Bronchial epithelial cell (primary cell): ENCODE data around the gene ADAM10. TPM values are rescaled to one million over a fixed set of nuclear protein-coding genes. Genes with fewer than 3 reads are reported as not detected.
"Not testable (repeated sequence)": the region's sequence is repeated elsewhere in the genome, so short reads cannot be mapped to it uniquely, and the experiment has no call there.

Source experiments
- DNase-seq: peaks from one replicate; pipeline ENCODE4 v3.0.0-alpha.2; 2010; ENCODE audit warnings: low read depth
- FAIRE-seq: peaks from 2 replicates; lab custom pipeline; 2011; peaks lifted over from hg19 to GRCh38; lab: Jason Lieb, UNC
- H3K27me3 ChIP-seq: 2 replicates; pipeline ENCODE4 v1.5.1; 2011; ENCODE audit warnings: low read length; ENCODE audit not compliant: control insufficient read depth, insufficient read depth
- H3K36me3 ChIP-seq: 2 replicates; pipeline ENCODE4 v1.5.1; 2011; ENCODE audit warnings: low read length; ENCODE audit not compliant: control insufficient read depth, insufficient read depth
- H3K4me3 ChIP-seq: 2 replicates; pipeline ENCODE4 v1.5.1; 2011; ENCODE audit warnings: mild to moderate bottlenecking, low read depth, low read length, control low read depth
- CTCF ChIP-seq: IDR thresholded peaks from 2 replicates; pipeline ENCODE4 v1.5.1; 2011; ENCODE audit warnings: mild to moderate bottlenecking, moderate library complexity, low read length, control low read depth, inconsistent platforms; ENCODE audit not compliant: insufficient read depth, severe bottlenecking
- total RNA-seq: library from RNA; depleted of rRNA; stranded (reverse); fragments of >200 nt; gene quantifications from 2 replicates; pipeline ENCODE4 v1.2.1, GENCODE V29; 2014

Gene ADAM10
- total RNA-seq, 1 donor from 2014 or later, result 112 TPM

GRCh38 chr15:58604455-58604923 lies 145.0 kb downstream of the ADAM10 start:
- FAIRE-seq (no peak), DNase-seq (peak; percentile 77)
- no peak for TF ChIP-seq CTCF
- Histone ChIP-seq H3K27me3 (no peaks in the 10 kb centered on the region), H3K36me3 (peaks cover 2% of the 10 kb centered on the region), H3K4me3 (no peak overlapping the region)

- FAIRE-seq, H3K4me3 ChIP-seq, H3K36me3 ChIP-seq: not testable (repeated sequence)
Measured at GRCh38 chr15:58603927-58604326, 145.6 kb downstream of the ADAM10 start.

GRCh38 chr15:58602823-58603222 lies 146.7 kb downstream of the ADAM10 start:
- TF ChIP-seq CTCF, result no peak
- DNase-seq (no peak), FAIRE-seq (no peak)
- Histone ChIP-seq H3K27me3 (no peaks in the 10 kb centered on the region), H3K4me3 (no peak overlapping the region), H3K36me3 (peaks cover 2% of the 10 kb centered on the region)

More at GRCh38 chr15:58603927-58604326, 145.6 kb downstream of the ADAM10 start:
- not testable (repeated sequence) for H3K27me3 ChIP-seq, DNase-seq

GRCh38 chr15:58598829-58599210 lies 150.7 kb downstream of the ADAM10 start:
- DNase-seq (no peak), FAIRE-seq (peak; percentile 47)
- Histone ChIP-seq H3K4me3 (no peak overlapping the region), H3K36me3 (peaks cover 4% of the 10 kb centered on the region), H3K27me3 (no peaks in the 10 kb centered on the region)
- no peak for TF ChIP-seq CTCF

- no peak overlapping the region for H3K4me3 ChIP-seq
- DNase-seq, result no peak
- FAIRE-seq, result peak; percentile 7
- TF ChIP-seq CTCF, result no peak
- H3K27me3 ChIP-seq, result no peaks in the 10 kb centered on the region
- H3K36me3 ChIP-seq, result peaks cover 4% of the 10 kb centered on the region
Measured at GRCh38 chr15:58597943-58598828, 151.3 kb downstream of the ADAM10 start.

GRCh38 chr15:58595516-58596263 lies 153.8 kb downstream of the ADAM10 start:
- TF ChIP-seq CTCF, result no peak
- FAIRE-seq (no peak), DNase-seq (no peak)
- no peaks in the 10 kb centered on the region for H3K27me3 ChIP-seq
- H3K36me3 ChIP-seq, result peaks cover 3% of the 10 kb centered on the region
- H3K4me3 ChIP-seq, result no peak overlapping the region
